HG03575 (cell line): ENCODE results near the gene SETD9.
A peak's percentile ranks its signal among the peaks of the same experiment; 100 is the strongest.

Experiments
- ATAC-seq: cut with Tn5 transposase; IDR thresholded peaks from one replicate; pipeline ENCODE4 v1.9.1; 2021; ENCODE audit not compliant: unreplicated experiment, insufficient number of reproducible peaks, low FRiP score; ENCODE audit errors: extremely low read depth

SETD9 gene, protein sequence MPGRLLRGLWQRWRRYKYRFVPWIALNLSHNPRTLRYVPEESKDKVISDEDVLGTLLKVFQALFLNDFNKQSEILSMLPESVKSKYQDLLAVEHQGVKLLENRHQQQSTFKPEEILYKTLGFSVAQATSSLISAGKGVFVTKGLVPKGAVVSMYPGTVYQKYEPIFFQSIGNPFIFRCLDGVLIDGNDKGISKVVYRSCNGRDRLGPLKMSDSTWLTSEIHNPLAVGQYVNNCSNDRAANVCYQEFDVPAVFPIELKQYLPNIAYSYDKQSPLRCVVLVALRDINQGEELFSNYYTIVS

DNA sequence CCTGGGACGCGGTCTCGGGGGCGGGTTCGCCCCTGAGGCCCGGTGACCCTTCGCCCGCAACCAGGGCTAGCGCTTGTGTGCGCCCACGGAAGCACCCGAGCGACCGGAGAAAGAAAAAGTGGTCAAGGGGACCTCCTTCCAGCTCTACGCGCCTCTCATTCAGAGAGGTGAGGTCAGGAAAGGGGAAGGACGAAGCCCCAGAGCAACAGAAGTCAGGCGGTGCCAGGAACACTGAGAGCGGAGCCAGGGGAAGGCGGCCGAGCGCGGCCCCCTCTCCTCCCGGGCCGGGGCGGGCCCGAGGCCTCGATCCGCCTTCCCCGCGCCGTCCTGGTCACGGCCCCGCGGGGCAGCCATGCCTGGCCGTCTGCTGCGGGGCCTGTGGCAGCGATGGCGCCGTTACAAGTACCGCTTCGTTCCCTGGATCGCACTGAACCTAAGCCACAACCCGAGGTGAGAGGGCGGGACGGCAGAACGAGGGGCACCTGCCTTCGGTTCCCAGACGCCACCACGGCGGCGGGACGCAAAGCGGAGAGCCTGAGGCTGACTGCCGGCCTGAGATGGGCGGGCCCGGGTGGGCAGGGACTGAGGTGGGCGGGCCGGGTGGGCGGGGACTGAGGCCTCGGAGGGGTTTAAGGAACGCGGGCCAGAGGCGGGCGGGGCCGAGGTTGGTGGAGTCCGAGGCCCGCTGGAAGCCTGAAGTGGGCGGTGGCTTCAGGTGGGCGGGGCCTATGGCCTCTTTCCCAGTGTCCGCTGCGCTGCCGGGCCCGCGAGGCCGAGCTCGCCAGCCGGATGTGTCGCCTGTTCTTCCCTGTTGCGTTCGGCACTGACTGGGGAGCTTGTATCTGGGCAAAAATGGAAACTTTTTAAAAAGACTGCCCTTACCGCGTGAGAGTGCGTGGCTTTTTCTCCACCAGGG is at the start of gene SETD9:
TSS of gene SETD9 (plus strand) at position 303 of the 916 bp plus-strand sequence. CDS start at position 353, 50 bp downstream.
- ATAC-seq: peak; percentile 66

DNA sequence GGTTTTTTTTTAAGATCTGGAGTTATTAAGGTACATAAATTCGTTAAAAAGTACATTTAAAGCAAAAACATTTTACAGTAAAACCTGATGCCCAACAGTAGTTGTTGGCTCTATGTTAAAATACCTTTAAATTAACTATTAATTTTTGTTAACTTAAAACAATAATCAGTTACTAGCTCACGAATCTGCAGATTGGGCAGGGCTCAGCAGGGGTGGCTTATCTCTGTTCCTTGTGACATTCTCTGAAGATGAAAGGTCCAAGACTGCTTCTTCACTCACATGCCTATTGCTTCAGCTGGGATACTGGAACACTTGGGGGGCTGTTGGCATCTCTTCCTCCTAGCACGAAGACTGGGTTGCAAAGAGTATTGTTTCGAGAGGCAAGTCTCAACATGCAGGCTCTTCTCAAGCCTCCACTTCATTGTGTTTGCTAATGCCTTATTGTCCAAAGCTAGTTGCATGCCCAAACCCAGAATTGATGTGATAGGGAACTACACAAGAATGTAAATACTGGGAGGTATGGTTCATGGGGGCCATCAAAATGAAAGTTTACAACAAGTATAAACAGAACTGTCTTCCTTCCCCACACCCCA is 47.4 kb upstream of the SETD9 start:
- ATAC-seq: no peak

DNA sequence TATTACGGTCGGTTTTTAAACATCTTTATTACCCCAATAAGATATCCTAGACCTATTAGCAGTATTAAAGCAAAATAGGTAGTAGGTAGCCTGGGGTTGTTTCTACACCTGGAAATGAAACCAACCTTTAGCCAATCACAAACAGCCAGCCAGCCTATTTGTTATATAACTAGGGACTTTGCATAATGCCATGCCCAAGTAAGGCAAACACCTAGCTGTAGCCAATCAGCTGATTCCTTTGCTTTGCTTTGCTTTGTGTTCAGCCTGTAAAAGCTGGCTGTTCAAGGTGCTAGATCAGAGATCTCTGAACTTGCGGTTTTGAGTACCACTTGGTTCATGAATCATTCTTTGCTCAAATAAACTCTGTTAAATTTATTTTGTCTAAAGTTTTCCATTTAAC is 46.5 kb upstream of the SETD9 start:
- ATAC-seq: no peak

DNA sequence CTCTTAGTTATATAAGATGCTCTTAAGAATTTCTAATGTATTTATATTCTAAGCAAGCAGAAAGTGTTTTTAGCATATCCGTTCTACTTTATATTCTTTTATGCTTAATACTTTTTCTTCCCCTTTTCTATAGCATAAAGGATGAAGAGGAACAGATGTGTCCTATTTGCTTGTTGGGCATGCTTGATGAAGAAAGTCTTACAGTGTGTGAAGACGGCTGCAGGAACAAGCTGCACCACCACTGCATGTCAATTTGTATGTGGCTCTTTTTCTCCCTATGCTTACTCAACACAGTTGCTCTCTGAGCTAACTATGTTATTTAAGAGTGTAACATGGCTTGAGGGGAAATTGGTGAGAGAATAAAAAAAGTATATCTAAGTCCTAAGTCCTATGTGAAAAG is 37.6 kb upstream of the SETD9 start:
- no peak for ATAC-seq

DNA sequence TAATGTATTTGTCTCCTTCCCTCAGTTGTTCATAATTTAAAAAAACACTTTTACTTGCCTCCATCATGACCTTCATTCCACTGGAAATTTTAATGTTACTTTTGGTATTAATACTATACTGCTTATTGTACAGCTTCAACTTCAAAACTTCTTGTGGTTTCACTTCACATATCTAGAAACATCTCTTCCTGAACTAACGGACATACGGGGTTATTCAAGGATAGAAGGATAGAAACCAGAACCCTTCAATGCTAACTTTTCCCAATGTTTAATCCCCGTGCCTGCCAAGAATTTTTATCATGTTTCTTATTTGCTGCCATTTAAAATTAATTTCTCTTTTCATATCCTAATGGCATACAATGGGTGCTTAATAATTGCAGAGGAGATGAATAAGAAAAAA is 36.3 kb upstream of the SETD9 start:
- ATAC-seq: no peak

DNA sequence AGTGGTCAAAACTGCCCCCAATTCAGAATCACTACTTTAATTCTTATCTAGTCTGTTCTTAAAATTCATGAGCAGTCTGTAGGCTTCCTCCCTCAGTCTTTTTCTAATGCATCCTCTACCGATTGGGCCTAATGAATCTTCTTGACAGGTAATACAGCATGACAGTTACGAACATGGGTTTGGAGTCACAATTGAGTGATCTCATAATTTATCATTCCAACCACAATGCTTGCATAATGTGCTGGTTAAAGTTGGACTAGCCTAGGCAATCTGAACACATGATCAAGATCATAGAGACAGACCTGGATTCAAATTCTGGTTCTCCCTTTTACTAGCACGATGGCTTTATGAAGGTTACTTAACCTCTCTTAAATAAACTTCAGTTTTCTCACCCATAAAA is 33.1 kb upstream of the SETD9 start:
- no peak for ATAC-seq

DNA sequence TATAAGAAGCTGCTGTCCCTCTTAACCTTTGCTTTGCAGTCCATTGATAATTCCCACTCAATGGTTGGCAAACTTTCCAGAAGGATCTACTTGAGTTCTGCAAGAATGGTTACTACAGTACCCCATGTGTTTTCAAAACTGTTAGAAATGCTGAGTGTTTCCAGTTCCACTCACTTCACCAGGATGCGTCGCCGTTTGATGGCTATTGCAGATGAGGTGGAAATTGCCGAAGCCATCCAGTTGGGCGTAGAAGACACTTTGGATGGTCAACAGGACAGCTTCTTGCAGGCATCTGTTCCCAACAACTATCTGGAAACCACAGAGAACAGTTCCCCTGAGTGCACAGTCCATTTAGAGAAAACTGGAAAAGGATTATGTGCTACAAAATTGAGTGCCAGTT is 27.8 kb upstream of the SETD9 start:
- no peak for ATAC-seq

DNA sequence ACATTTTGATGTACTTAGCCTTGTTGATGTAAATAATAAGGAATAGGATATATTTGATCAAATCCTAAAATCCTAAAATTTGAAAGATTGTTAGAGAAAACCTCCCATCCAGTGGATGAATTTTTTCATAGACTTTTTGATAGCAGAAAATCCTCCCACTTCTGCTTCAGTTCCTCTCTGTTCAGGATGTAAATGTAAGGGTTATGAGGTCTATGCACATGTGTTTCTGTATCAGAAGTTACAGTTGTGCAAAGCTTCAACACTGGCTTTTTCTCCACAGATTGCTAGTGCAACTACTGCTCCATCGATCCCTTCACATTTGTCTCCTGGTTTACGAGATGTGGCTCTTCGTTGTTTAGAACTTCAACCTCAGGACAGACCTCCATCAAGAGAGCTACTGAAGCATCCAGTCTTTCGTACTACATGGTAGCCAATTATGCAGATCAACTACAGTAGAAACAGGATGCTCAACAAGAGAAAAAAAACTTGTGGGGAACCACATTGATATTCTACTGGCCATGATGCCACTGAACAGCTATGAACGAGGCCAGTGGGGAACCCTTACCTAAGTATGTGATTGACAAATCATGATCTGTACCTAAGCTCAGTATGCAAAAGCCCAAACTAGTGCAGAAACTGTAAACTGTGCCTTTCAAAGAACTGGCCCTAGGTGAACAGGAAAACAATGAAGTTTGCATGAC is 16.0 kb upstream of the SETD9 start:
- no peak for ATAC-seq

DNA sequence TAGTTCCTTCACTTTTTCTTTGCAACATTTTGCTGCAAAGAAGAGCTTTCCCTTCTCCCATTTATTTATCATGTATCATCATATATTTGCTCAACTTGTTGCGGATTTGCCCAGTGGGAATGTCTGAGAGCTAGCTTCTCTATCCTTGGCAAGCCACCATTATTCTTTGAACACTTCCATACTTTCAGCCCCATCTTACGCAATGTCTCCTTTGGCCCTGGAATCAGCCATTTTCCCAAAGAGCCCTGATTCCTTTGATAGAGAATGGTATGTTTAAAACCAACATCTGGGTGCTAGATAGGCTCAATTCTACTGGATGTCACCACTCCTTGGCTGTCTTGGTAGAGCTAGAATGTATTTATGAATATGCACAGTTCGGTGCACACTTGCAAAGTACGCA is 12.6 kb upstream of the SETD9 start:
- ATAC-seq: no peak

DNA sequence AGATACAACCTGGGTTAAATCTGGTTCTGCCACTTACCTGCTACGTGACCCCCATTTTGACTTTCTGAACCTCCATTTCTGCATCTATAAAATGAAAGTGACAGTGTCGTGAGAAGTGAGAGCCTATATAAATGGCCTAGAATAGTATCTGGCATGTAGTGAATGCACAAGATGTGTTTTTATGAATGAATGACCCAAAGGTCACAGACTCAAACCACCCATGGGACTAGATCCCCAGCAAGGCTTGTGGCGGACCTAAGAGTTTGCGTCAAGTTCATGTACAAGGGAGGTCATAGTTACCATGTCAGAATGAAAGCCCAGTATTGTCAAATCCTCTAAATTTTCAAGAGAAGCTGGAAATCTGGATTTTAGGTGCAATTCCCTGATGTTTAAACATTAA is 11.2 kb upstream of the SETD9 start:
- ATAC-seq: no peak

DNA sequence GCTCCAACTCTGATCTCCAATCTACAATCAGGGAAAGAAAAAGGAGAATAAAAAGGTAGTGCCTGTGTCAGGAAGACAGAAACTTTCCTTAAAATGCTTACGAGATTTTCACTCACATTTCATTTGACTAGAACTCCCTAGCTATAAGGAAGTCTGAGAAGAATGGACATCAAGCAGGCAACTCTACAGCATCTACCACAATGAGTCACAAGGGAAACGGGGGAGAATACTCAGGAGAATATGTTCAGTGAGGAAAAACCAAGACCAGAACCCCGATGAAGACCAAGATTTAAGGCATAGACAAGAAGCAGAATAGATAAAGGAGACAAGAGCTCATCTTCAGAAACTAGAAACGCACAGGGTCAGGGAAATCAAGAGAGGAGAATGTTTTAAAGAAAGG is 9.0 kb upstream of the SETD9 start:
- no peak for ATAC-seq

DNA sequence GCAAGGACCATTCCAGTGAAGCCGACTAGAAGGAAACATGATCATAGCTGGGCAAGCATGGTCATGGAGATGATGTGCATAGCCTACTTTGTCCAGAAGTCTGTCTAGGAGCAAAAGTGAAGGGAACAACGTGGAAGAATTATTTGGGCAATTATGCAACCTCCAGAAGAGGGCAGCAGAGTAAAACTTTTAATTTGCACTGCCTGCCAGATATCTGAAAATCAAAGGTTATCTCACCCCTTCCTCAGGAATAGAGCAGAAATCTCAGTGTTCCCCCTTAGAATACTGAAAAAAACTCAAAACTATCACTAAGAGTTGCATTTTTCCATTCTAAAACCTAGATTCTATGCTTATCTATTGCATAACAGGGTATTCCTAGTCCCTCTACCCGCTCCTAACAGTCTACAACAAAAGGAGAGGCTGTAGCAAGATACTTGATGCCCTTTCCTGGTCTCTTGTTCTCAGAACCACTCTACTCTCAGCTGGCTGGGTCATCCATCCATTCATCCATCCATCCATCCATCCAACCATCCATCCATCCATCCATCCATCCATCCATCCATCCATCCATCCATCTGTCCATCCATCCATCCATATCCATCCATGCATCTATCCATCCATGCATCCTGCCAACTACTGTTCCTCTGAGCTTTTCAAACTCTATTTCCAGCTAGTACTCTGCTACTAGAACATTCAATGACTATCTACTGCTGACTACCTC is 8.4 kb upstream of the SETD9 start:
- ATAC-seq: no peak

DNA sequence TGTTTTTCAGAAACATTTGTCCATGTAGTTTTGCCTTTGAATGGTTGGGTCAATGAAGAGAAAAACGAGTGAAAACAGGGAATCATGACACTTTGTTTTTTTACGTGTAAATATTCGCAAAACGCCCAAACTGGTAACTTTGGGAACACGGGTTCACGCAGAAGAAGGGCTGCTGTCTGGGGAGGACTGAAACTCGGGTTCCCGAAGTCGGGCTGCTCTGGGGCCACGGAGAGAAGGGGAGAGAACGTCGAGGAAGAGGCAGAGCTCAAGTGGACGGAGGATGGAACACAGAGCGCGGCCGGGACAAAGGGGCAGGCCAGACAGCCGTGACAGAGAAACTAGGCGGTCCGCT is 478 bp upstream of the SETD9 start:
- no peak for ATAC-seq

DNA sequence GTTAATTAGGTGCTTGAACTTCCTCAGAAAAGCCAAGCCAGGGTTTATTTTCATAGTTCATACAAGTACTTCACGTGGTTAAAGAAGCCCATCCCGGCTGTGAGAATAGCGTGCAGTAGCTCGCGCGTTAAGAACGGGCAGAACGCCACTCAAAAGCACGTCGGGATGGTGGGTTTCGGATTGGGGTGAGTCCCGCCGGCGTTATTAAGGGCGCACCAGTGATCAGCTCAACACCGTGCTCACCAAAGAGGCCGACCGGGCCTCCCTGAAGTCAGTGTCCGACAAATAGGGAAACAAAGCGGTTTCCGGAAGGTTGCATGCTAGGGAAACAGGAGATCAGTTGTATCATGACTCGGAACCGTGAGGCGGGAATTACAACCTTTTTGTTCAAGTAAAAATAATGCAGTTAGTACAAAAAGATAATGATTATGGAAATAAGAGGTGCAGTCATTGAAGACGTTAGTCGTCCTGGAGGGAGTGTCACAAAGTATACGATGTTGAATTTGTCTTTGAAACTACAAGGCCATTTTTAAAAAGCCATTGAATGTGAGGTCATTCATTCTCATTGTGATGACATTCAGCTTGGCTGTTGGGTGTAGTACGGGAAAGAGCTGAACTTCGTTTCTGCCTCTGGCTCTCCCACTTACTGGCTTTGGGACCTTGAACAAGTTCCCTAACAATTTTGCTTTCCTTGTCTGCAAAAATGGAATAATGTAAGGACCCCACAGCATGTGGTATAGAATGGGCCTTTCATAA is 992 bp downstream of the SETD9 start:
- peak; percentile 5 for ATAC-seq

DNA sequence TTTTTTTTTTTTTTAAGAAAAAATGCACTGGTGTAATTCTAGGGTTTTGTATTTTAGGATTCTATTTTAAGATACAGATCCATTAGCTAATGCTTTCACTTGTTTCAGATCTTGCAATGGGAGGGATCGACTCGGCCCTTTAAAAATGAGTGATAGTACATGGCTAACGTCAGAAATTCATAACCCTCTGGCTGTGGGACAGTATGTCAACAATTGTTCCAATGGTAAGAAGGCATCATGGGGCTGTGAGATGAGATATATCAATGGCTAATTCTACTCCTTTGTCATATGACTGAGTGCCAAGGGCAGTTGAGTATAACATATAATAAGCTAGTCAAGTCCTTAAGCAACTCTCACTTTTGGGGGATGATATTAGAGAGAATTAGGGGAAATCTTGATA is 4.4 kb downstream of the SETD9 start:
- no peak for ATAC-seq

DNA sequence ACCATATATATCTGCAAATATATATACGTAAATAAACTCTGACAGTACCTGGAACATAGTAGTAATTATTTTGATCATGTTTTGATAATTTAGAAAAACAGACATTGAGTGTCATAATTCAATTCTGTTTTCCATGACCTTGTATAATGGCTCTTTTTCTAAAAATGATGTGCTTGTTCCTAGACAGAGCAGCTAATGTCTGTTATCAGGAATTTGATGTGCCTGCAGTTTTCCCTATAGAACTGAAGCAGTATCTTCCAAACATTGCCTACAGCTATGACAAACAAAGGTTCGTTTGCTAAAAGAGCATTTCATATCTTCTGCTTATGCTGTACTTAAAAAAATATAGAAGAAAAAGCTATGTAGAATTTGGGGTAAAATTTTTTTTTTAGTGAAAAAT is 5.3 kb downstream of the SETD9 start:
- ATAC-seq: no peak

DNA sequence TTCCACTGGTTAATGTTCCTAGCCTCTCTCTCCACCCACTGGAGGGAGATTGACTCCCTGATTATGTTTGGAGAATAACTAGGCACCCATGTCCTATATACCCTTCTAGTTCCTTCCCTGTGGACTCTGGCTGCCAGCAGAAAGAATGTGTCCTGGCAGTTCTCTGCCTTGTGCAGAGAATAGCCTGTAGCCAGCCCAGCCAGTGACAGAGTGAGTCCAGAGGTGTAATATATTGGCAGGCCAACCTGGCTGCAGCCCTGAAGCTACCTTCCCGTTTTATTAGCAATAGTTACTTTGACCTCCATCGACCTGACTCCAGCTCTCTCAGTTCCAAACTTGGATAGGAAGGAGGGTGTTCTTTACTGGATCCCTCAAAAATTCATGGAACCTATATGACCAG is 8.1 kb downstream of the SETD9 start:
- ATAC-seq: no peak

DNA sequence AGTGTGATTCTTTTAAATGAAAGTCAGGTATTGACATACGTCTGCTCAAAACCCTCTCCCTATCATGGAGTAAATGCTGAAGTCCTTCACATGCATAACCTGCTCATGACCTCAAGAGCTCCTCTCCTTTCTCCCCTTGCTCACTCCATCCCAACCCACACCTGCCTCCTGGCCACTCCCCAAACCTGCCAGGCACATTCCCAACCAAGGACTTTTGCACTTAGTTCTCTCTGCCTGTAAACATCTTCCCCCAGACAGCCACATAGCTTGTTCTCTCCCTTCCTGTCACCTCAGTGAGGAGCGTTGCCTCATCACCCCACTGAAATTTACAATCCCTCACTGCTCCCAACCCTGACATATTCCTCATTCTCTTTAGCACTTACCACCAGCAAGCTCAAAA is 8.7 kb downstream of the SETD9 start:
- no peak for ATAC-seq
